ENCODE results near the gene CRACR2B.

The CRACR2B gene

GRCh38 chr11:870127-870413 lies 42.4 kb downstream of the CRACR2B start:
- Histone ChIP-seq H3K4me3 (replicated peaks; ENCODE audit: insufficient read depth, low read length) (no peak overlapping the region), H3K27me3 (ENCODE audit: insufficient read depth, poor library complexity, severe bottlenecking) (no peaks in the 10 kb centered on the region), H3K27ac (replicated peaks) (no peak overlapping the region)
- DNase-seq (ENCODE audit: low read depth in 1 of 2, low spot score in 1 of 2), result no peak
- no peak for TF ChIP-seq CTCF (IDR thresholded peaks at IDR 0.05; ENCODE audit: insufficient read depth, low read length)

GRCh38 chr11:870418-870817 lies 42.7 kb downstream of the CRACR2B start:
- no peak overlapping the region for H3K27ac ChIP-seq (replicated peaks)
- H3K27me3 ChIP-seq (ENCODE audit: insufficient read depth, poor library complexity, severe bottlenecking), result no peaks in the 10 kb centered on the region
- no peak for DNase-seq (ENCODE audit: low read depth in 1 of 2, low spot score in 1 of 2)
- no peak overlapping the region for H3K4me3 ChIP-seq (replicated peaks; ENCODE audit: insufficient read depth, low read length)
- no peak for TF ChIP-seq GABPA (IDR thresholded peaks at IDR 0.05; ENCODE audit: low read depth)
- no peak for TF ChIP-seq REST (IDR thresholded peaks at IDR 0.05; ENCODE audit: insufficient replicate concordance, low read depth)
- TF ChIP-seq POLR2AphosphoS5 (IDR thresholded peaks at IDR 0.05; ENCODE audit: low read depth), result no peak
- no peak for TF ChIP-seq CTCF (IDR thresholded peaks at IDR 0.05; ENCODE audit: insufficient read depth, low read length)
- no peak for TF ChIP-seq SPI1 (IDR thresholded peaks at IDR 0.05; ENCODE audit: borderline replicate concordance, low read depth)

- no peaks in the 10 kb centered on the region for H3K27me3 ChIP-seq (ENCODE audit: insufficient read depth, poor library complexity, severe bottlenecking)
- no peak overlapping the region for H3K4me3 ChIP-seq (replicated peaks; ENCODE audit: insufficient read depth, low read length)
- TF ChIP-seq CTCF (IDR thresholded peaks at IDR 0.05; ENCODE audit: insufficient read depth, low read length) (no peak), REST (IDR thresholded peaks at IDR 0.05; ENCODE audit: insufficient replicate concordance, low read depth) (no peak), POLR2AphosphoS5 (IDR thresholded peaks at IDR 0.05; ENCODE audit: low read depth) (no peak), GABPA (IDR thresholded peaks at IDR 0.05; ENCODE audit: low read depth) (no peak), SPI1 (IDR thresholded peaks at IDR 0.05; ENCODE audit: borderline replicate concordance, low read depth) (no peak)
- no peak for DNase-seq (ENCODE audit: low read depth in 1 of 2, low spot score in 1 of 2)
- H3K27ac ChIP-seq (replicated peaks), result no peak overlapping the region
These were observed 43.8 kb downstream of the CRACR2B start for GRCh38 chr11:871472-871871.

GRCh38 chr11:872799-873198 lies 45.1 kb downstream of the CRACR2B start:
- Histone ChIP-seq H3K27me3 (ENCODE audit: insufficient read depth, poor library complexity, severe bottlenecking) (no peaks in the 10 kb centered on the region), H3K4me3 (replicated peaks; ENCODE audit: insufficient read depth, low read length) (no peak overlapping the region), H3K27ac (replicated peaks) (no peak overlapping the region)
- TF ChIP-seq CTCF (IDR thresholded peaks at IDR 0.05; ENCODE audit: insufficient read depth, low read length), result no peak
- no peak for DNase-seq (ENCODE audit: low read depth in 1 of 2, low spot score in 1 of 2)
